DMS153 (cell line): Measurements from ENCODE around the gene POLR2F.

Experiments
- DNase-seq: peaks from one replicate; lab custom pipeline; 2025; lab: John Stamatoyannopoulos, UW

POLR2F gene

GRCh38 chr22:37953437-37954179 is at the start of gene POLR2F, which contains the start of gene C22orf23:
Gene POLR2F (plus strand): TSS chr22:37953699. CDS start chr22:37953788, 89 bp downstream.
Gene C22orf23 (minus strand): TSS chr22:37953601. CDS start chr22:37953149, 452 bp downstream.
- DNase-seq = peak; percentile 92

GRCh38 chr22:37904572-37905533 is 48.6 kb upstream of the POLR2F start:
- DNase-seq = no peak

GRCh38 chr22:37905534-37906363 is 47.8 kb upstream of the POLR2F start, which contains the start of gene MICALL1:
Gene MICALL1 (plus strand): TSS chr22:37906297. CDS start chr22:37906423, 126 bp downstream.
- peak; percentile 4 for DNase-seq

- DNase-seq = no peak
These were observed 47.0 kb upstream of the POLR2F start for GRCh38 chr22:37906364-37907008.

GRCh38 chr22:37907036-37907954 is 46.2 kb upstream of the POLR2F start:
- no peak for DNase-seq

GRCh38 chr22:37909766-37910165 is 43.7 kb upstream of the POLR2F start:
- no peak for DNase-seq

GRCh38 chr22:37910890-37911672 is 42.4 kb upstream of the POLR2F start:
- no peak for DNase-seq

- no peak for DNase-seq
These were observed 41.8 kb upstream of the POLR2F start for GRCh38 chr22:37911697-37912096.

GRCh38 chr22:37912171-37912570 is 41.3 kb upstream of the POLR2F start:
- no peak for DNase-seq

- DNase-seq = no peak
These were observed 40.2 kb upstream of the POLR2F start for GRCh38 chr22:37913233-37913721.

- no peak for DNase-seq
These were observed 37.2 kb upstream of the POLR2F start for GRCh38 chr22:37916311-37916710.

GRCh38 chr22:37917874-37918548 is 35.5 kb upstream of the POLR2F start:
- DNase-seq = no peak

- DNase-seq = no peak
These were observed 34.8 kb upstream of the POLR2F start for GRCh38 chr22:37918580-37919270.

- DNase-seq = no peak
These were observed 33.4 kb upstream of the POLR2F start for GRCh38 chr22:37920126-37920525.

- DNase-seq = no peak
These were observed 31.3 kb upstream of the POLR2F start for GRCh38 chr22:37922191-37922590.

GRCh38 chr22:37923927-37924326 is 29.6 kb upstream of the POLR2F start:
- DNase-seq = no peak

- no peak for DNase-seq
These were observed 29.0 kb upstream of the POLR2F start for GRCh38 chr22:37924386-37925065.
